GM19239 (cell line): ENCODE data around the gene TSPEAR.
"Not testable (repeated sequence)": the region's sequence is repeated elsewhere in the genome, so short reads cannot be mapped to it uniquely, and the experiment has no call there.

Experiments
- DNase-seq: peaks from one replicate; pipeline ENCODE4 v3.0.0; 2011; ENCODE audit warnings: low spot score; ENCODE audit not compliant: insufficient read length
- FAIRE-seq: peaks from 2 replicates; lab custom pipeline; 2011; peaks lifted over from hg19 to GRCh38; lab: Jason Lieb, UNC

Gene TSPEAR

GRCh38 chr21:44637851-44638348 lies 73.5 kb downstream of the TSPEAR start:
- FAIRE-seq: not testable (repeated sequence)

DNA sequence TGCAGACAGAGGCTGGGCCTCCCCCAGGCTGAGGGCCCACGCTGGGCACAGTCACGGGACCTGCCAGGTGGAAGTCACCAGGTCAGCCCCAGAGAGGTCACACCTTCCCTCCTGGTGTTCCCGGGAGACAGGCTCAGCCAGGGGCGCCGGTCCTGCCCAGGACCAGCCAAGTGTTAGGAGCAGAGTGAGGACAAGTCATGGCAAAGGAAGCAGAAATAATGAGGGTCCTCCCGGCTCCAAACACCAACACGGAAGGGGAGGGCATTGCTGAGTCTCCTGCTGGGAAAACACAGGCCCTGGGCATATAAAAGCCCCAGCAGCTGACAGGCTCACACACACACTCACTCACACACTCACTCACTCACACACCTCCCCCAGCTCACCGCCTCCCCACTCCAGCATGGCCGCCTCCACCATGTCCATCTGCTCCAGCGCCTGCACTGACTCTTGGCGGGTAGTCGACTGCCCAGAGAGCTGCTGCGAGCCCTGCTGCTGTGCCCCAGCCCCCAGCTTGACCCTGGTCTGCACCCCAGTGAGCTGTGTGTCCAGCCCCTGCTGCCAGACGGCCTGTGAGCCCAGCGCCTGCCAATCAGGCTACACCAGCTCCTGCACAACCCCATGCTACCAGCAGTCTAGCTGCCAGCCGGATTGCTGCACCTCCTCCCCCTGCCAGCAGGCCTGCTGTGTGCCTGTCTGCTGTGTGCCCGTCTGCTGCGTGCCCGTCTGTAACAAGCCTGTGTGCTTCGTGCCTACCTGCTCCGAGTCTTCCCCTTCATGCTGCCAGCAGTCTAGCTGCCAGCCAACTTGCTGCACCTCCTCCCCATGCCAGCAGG lies 74.1 kb downstream of the TSPEAR start, which contains the start of gene KRTAP10-10:
TSS of gene KRTAP10-10 (plus strand) at position 339 of the 833 bp plus-strand sequence. CDS start at position 401, 62 bp downstream.
- FAIRE-seq (no peak), DNase-seq (no peak)

More at GRCh38 chr21:44637851-44638348, 73.5 kb downstream of the TSPEAR start:
- not testable (repeated sequence) for DNase-seq

GRCh38 chr21:44636209-44637017 lies 75.0 kb downstream of the TSPEAR start:
- DNase-seq: no peak
- FAIRE-seq: no peak

GRCh38 chr21:44632067-44632466 lies 79.3 kb downstream of the TSPEAR start:
- no peak for DNase-seq
- FAIRE-seq: no peak

DNA sequence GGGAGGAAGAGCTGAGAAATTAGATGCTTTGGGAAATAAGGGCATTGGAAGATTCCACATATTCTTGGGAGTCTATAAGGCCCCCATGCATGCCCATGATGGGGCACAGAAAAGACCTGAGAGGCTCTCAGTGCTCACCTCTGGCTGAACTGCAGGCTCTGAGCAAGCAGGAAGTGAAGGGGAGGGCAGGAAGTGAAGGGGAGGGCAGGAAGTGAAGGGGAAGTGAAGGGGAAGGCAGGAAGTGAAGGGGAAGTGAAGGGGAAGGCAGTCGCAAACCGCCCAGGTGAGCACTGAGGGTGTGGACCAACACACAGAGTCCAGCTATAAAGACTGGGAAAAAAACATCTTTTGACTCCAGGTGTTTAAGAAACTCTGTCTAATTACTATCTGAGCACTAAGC lies 80.9 kb downstream of the TSPEAR start:
- no peak for DNase-seq
- FAIRE-seq: no peak

DNA sequence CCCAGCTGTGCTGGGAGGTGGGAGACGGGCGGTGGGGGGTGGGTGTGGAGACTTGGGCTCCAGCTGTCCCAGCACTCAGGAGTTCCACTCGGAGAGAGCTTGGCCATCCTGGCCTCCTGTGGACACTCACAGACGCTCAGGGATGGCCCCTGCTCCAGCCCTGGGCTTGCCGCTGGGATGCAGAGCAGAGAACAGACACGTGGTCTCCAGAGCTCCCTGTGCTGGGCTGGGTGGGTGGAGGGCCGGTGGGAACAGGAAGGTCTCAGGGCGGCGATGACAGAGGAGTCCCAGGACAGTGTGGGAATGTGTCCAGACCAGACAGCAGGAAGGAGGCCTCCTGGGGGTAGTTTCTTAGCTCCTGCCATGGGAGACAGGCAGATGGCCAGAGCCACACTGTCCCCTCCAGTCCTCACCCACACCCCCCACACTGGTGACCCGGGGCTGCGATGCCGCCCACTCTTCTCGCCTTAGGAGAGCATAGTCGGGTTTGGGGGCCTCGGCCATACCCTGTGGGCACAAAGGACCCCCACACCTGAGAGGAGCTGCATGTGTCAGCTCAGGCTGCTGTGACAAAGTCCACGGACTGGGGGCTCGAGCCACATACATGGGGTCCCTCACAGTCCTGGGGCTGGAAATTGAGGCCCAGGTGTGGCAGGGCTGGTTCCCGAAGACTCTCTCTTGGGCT lies 82.5 kb downstream of the TSPEAR start:
- no peak for FAIRE-seq
- no peak for DNase-seq

DNA sequence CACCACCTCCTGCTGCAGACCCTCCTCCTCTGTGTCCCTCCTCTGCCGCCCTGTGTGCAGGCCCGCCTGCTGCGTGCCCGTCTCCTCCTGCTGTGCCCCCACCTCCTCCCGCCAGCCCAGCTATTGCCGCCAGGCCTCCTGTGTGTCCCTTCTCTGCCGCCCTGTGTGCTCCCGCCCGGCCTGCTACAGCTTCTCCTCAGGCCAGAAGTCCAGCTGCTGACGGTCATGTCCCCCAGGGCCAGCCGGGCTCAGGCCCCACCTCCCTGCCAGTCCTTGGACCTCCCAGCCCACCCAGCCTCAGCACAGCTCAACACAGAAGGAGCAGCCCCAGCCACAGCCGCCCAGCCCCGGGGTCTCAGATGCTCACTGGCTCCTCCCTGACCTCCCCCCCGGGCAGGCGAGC lies 83.5 kb downstream of the TSPEAR start:
- FAIRE-seq, DNase-seq: not testable (repeated sequence)

- FAIRE-seq, DNase-seq: not testable (repeated sequence)
Observed at GRCh38 chr21:44627181-44627822, 84.1 kb downstream of the TSPEAR start.

DNA sequence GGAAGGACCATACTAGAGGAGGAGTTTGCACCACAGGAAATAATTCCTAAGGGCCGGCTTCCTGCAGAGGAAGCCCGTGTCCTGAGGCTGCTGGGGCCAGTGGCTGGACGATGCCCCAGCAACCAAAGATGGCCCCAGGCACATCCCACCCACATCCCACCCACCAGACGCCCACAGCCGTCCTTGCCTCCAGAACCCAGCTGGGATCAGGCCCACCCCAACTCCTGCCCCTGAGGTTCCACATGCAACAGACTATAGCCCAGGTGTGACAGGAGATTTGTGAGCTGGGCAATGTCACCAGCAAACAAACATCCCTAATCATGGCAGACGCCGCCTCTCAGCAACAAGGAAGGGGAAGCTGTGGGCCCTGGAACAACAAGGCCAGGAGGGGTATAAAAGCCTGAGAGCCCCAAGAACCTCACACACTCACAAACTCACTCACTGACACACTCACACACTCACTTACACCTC lies 84.7 kb downstream of the TSPEAR start, which contains the start of gene KRTAP10-9:
TSS of gene KRTAP10-9 (plus strand) at position 421 of the 471 bp plus-strand sequence. CDS start 79 bp downstream, outside the sequence.
- no peak for DNase-seq
- FAIRE-seq: no peak

DNA sequence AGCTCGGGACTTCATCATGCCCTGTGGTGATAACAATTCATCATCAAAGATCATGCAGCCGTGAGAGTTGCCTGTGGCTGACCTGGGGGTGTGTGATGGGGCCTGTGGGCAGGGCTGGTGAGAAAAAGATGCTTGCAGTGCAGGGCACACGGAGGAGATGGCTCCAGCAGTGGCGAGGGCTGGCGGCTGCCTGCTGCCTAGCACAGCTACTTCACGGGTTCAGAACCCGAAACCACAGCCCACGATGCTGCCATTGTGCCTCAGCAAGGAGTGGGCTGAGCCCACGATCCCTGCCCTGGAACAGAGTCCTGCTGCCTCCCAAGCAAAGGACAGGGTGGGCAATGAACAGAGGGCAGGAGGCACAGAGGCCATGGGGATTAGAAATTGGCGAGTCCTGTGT lies 85.1 kb downstream of the TSPEAR start:
- no peak for DNase-seq
- no peak for FAIRE-seq

DNA sequence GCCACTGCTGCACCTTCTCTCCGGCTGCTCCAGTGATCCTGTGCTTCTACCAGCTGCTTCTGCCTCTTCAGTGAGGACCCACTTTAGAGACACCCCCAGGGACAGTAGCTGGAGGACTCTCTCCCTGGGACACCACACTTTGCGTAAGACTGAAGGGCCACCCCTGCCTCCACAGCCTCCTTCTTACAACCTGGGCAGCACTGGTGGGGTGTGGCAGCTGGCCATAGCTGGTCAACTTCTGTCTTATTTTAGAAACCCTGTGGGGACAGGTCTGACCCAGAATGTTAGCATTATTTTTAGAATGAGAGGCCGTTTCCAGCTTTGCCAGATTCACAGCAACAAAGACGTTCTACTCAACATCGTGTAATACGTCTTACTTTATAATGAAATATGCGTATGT lies 85.6 kb downstream of the TSPEAR start:
- no peak for FAIRE-seq
- no peak for DNase-seq

- FAIRE-seq: no peak
- no peak for DNase-seq
Observed at GRCh38 chr21:44623575-44623974, 87.8 kb downstream of the TSPEAR start.

DNA sequence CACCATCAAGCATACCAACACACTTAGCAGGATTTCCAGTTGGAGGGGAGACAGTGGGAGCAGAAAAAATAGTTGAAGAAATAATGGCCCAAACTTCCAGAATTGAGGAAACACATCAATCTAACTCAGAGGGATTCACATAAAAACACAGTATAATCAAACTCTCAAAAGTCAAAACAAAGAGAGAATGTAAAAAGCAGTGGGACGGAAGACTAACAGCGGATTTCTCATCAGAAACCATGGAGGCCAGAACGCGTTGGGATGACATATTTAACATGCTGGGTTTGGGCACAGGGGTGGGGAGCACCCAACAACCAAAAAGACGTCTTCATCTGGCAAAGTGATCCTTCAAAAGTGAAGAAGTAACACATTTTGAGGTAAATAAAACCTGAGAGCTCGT lies 91.5 kb downstream of the TSPEAR start:
- no peak for FAIRE-seq
- DNase-seq: no peak

DNA sequence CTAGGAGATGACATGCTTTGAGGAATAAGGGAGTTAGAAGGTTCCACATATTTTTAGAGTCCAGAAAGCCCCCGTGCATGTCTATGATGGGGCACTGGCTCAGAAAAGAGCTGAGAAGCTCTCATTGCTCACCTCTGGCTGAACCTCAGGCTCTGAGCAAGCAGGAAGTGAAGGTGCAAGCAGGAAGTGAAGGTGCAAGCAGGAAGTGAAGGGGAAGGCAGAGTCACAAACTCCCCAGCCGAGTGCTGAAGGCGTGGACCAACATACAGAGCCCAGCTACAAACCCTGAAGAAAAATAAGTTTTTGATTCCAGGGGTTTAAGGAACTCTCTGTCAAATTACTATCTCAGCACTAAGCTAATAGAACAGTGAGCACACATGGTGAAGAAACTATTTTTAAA lies 92.5 kb downstream of the TSPEAR start:
- FAIRE-seq (no peak), DNase-seq (no peak)

GRCh38 chr21:44618504-44618903 lies 92.9 kb downstream of the TSPEAR start:
- no peak for FAIRE-seq
- DNase-seq: no peak

GRCh38 chr21:44617071-44617501 lies 94.3 kb downstream of the TSPEAR start:
- DNase-seq (no peak), FAIRE-seq (no peak)

- no peak for FAIRE-seq
- no peak for DNase-seq
Observed at GRCh38 chr21:44616591-44616926, 94.8 kb downstream of the TSPEAR start.

GRCh38 chr21:44615911-44616590 lies 95.3 kb downstream of the TSPEAR start:
- DNase-seq (no peak), FAIRE-seq (no peak)

- FAIRE-seq: no peak
- no peak for DNase-seq
Observed at GRCh38 chr21:44615466-44615865, 95.9 kb downstream of the TSPEAR start.
